ENCODE data around the gene CYSRT1.

Gene CYSRT1

DNA sequence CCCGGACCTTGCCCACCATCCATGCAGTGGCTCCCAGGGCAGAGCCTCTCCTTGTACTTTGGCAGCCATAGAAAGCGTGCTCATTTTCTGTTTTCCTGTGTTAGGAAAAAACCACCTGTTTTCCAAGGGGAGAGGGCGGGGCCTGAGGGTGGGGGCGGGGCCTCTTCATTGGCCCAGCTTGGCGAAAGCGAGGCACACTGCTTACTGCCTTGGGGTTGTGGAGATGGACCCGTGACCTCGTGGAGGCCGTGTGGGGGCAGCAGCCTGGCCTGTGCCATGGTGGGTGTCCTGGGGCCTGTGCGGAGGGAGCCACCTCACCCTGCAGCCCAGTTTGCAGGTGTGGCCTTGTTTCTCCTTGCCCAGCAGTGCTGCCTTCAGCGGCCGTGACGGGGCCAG lies 48.1 kb downstream of the CYSRT1 start:
- no peak for DNase-seq

DNA sequence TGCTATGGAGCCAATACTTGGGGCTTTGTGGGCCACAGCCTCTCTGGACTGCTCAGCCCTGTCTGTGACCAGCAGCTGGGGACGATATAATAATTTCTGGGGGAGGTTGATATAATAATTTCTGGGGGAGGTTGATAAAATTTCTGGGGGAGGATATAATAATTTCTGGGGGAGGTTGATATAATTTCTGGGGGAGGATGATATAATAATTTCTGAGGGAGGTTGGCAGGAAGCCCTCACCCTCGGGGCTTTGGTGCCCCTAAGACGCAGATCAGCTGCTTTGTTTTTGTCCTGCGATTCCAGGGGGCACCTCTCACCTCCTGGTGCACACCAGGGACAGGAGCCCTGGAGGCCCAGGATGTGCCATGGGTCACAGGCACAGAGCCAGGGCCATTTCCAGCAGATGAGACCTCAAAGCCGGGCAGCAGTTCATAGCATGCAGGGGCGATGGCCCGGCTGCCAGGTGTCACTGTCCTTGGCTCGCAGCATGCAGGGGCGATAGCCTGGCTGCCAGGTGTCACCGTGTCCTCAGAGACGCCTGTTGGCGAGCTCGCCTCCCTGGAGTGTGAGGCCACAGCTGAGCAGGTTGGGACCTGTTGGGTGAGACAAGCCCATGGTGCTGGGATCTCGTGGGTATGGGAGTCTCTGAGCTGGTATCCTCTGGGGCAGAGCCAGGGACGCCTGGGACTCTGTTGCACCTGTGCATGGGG lies 48.8 kb downstream of the CYSRT1 start:
- no peak for DNase-seq

DNA sequence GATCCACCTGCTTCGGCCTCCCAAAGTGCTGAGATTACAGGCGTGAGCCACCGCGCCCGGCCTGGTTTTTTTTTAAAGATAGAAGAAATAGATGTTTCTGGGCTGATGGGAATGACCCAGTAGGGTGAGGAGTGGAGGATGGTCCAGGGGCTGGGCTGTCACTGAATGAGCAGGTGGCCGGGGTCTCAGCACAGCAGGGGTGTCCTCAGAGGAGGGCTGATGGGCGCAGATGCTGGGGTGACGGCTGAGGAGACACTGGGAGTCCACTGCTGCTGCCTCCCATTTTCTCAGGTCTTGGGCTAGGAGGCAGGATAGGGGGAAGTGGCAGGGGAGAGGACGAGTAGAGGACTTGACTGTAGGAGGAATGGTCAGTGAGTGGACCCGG lies 50.2 kb downstream of the CYSRT1 start:
- DNase-seq = no peak

All from NCI-H1694 treated with DMSO at 0.1 percent for 48 hours (cell line).